IPS-15b (cell line): Measurements from ENCODE around the gene CTRB1.
"Not testable (repeated sequence)": the region's sequence is repeated elsewhere in the genome, so short reads cannot be mapped to it uniquely, and the experiment has no call there.

ENCODE experiments used
- H3K27me3 ChIP-seq: one replicate; pipeline ENCODE4 v1.6.1; 2013; ENCODE audit warnings: low read length; ENCODE audit not compliant: control insufficient read depth, insufficient read depth
- H3K36me3 ChIP-seq: one replicate; pipeline ENCODE4 v1.6.1; 2013; ENCODE audit warnings: low read length; ENCODE audit not compliant: control insufficient read depth, insufficient read depth
- H3K4me1 ChIP-seq: one replicate; pipeline ENCODE4 v1.6.1; 2013; ENCODE audit warnings: mild to moderate bottlenecking, low read length; ENCODE audit not compliant: control insufficient read depth, insufficient read depth
- H3K4me3 ChIP-seq: one replicate; pipeline ENCODE4 v1.5.1; 2013; ENCODE audit warnings: low read depth, low read length
- H3K9ac ChIP-seq: one replicate; pipeline ENCODE4 v1.6.1; 2013; ENCODE audit warnings: low read depth, mild to moderate bottlenecking, low read length
- H3K9me3 ChIP-seq: one replicate; pipeline ENCODE4 v1.6.1; 2013; ENCODE audit warnings: mild to moderate bottlenecking, low read length; ENCODE audit not compliant: control insufficient read depth, insufficient read depth

The CTRB1 gene

GRCh38 chr16:75193730-75194444, 24.9 kb upstream of the CTRB1 start:
- H3K27me3 ChIP-seq = no peaks in the 10 kb centered on the region
- H3K9me3 ChIP-seq = no peaks in the 10 kb centered on the region
- H3K36me3 ChIP-seq = no peaks in the 10 kb centered on the region
- H3K4me3 ChIP-seq = no peak overlapping the region
- H3K4me1 ChIP-seq = peaks cover 2% of the 10 kb centered on the region
- H3K9ac ChIP-seq = no peak overlapping the region

GRCh38 chr16:75195811-75196790, 22.7 kb upstream of the CTRB1 start:
- no peak overlapping the region for H3K4me3 ChIP-seq
- H3K4me1 ChIP-seq = peaks cover 2% of the 10 kb centered on the region
- no peaks in the 10 kb centered on the region for H3K36me3 ChIP-seq
- no peaks in the 10 kb centered on the region for H3K27me3 ChIP-seq
- H3K9me3 ChIP-seq = no peaks in the 10 kb centered on the region
- no peak overlapping the region for H3K9ac ChIP-seq

- Histone ChIP-seq H3K4me3 (no peak overlapping the region), H3K36me3 (no peaks in the 10 kb centered on the region), H3K9me3 (no peaks in the 10 kb centered on the region), H3K9ac (no peak overlapping the region), H3K27me3 (no peaks in the 10 kb centered on the region), H3K4me1 (peaks cover 2% of the 10 kb centered on the region)
These were observed 22.0 kb upstream of the CTRB1 start for GRCh38 chr16:75196836-75197235.

- H3K4me1 ChIP-seq = peaks cover 2% of the 10 kb centered on the region
- no peaks in the 10 kb centered on the region for H3K27me3 ChIP-seq
- no peak overlapping the region for H3K9ac ChIP-seq
- no peak overlapping the region for H3K4me3 ChIP-seq
- H3K36me3 ChIP-seq = no peaks in the 10 kb centered on the region
- H3K9me3 ChIP-seq = no peaks in the 10 kb centered on the region
These were observed 21.2 kb upstream of the CTRB1 start for GRCh38 chr16:75197522-75198134.

- H3K36me3 ChIP-seq = no peaks in the 10 kb centered on the region
- H3K9ac ChIP-seq = no peak overlapping the region
- H3K27me3 ChIP-seq = no peaks in the 10 kb centered on the region
- H3K9me3 ChIP-seq = no peaks in the 10 kb centered on the region
- peaks cover 2% of the 10 kb centered on the region for H3K4me1 ChIP-seq
- H3K4me3 ChIP-seq = no peak overlapping the region
These were observed 20.6 kb upstream of the CTRB1 start for GRCh38 chr16:75198135-75198600.

- H3K9ac ChIP-seq = no peak overlapping the region
- H3K4me3 ChIP-seq = no peak overlapping the region
- H3K4me1 ChIP-seq = peaks cover 2% of the 10 kb centered on the region
- H3K36me3 ChIP-seq = no peaks in the 10 kb centered on the region
- H3K27me3 ChIP-seq = no peaks in the 10 kb centered on the region
- H3K9me3 ChIP-seq = no peaks in the 10 kb centered on the region
These were observed 16.7 kb upstream of the CTRB1 start for GRCh38 chr16:75202069-75202590.

- Histone ChIP-seq H3K36me3 (no peaks in the 10 kb centered on the region), H3K4me1 (peaks cover 2% of the 10 kb centered on the region), H3K9ac (no peak overlapping the region), H3K27me3 (no peaks in the 10 kb centered on the region), H3K9me3 (no peaks in the 10 kb centered on the region), H3K4me3 (no peak overlapping the region)
These were observed 15.7 kb upstream of the CTRB1 start for GRCh38 chr16:75203096-75203495.

- Histone ChIP-seq H3K4me1 (no peaks in the 10 kb centered on the region), H3K4me3 (no peak overlapping the region), H3K9me3 (no peaks in the 10 kb centered on the region), H3K27me3 (no peaks in the 10 kb centered on the region), H3K36me3 (no peaks in the 10 kb centered on the region), H3K9ac (no peak overlapping the region)
These were observed 14.9 kb upstream of the CTRB1 start for GRCh38 chr16:75203667-75204409.

GRCh38 chr16:75204410-75204758, 14.4 kb upstream of the CTRB1 start:
- no peaks in the 10 kb centered on the region for H3K27me3 ChIP-seq
- no peaks in the 10 kb centered on the region for H3K9me3 ChIP-seq
- no peaks in the 10 kb centered on the region for H3K4me1 ChIP-seq
- H3K9ac ChIP-seq = no peak overlapping the region
- H3K36me3 ChIP-seq = no peaks in the 10 kb centered on the region
- no peak overlapping the region for H3K4me3 ChIP-seq

GRCh38 chr16:75204905-75205304, 13.9 kb upstream of the CTRB1 start:
- H3K9ac ChIP-seq, H3K4me1 ChIP-seq, H3K27me3 ChIP-seq, H3K4me3 ChIP-seq, H3K9me3 ChIP-seq, H3K36me3 ChIP-seq: not testable (repeated sequence)

- H3K27me3 ChIP-seq, H3K36me3 ChIP-seq, H3K9ac ChIP-seq, H3K4me1 ChIP-seq, H3K4me3 ChIP-seq, H3K9me3 ChIP-seq: not testable (repeated sequence)
These were observed 13.3 kb upstream of the CTRB1 start for GRCh38 chr16:75205438-75205837.
